Fibroblast of skin of left quadriceps (primary cell): ENCODE data around the gene LRRC53.
A peak's percentile ranks its signal among the peaks of the same experiment; 100 is the strongest.

Source experiments
- DNase-seq, 2 experiments: peaks; one replicate each; pipeline ENCODE4 v3.0.0-alpha.2; 2013; ENCODE audit warnings: low read depth in 2 of 2

LRRC53 gene

GRCh38 chr1:74502858-74503257 is 9.6 kb downstream of the LRRC53 start:
- DNase-seq, result no peak

DNA sequence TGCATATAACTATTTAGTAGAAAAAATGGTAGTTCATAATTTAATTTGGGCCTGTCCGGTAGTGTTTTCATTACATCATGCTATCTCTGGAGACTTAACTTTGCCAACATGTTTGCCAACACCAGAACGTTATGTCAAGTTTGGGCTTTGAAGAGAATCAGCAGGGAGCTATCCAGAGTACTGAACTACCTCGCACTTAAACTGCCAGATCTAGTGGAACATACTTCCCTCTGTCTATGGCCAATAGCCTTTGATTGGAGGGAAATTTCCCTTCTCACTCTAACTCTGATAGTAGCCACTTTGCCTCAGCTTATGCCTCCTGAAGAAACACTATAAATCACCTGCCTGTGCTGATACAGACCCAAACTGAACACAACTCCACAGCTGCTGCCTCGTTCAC is 10.0 kb downstream of the LRRC53 start:
- DNase-seq, result peak in 1 of 2 experiments; percentile 17

DNA sequence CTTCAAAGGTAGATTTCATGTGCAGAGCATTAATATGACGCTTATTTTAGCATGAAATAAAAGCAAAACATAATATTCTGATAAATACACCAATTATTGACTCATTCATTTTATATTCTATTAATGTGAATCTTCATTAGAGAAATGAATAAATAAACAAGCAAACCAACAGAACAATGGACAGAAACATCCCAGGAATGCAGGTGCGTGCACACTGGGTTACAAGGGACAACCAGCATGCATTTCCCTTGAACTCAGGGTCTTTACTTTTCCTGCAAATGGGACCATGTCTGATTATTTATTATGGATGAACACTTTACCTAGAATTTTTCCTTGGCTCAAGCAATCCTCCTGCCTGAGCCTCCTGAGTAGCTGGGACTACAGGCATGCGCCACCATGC is 13.5 kb downstream of the LRRC53 start:
- no peak for DNase-seq

- no peak for DNase-seq
These were observed 15.7 kb downstream of the LRRC53 start for GRCh38 chr1:74496669-74497068.

DNA sequence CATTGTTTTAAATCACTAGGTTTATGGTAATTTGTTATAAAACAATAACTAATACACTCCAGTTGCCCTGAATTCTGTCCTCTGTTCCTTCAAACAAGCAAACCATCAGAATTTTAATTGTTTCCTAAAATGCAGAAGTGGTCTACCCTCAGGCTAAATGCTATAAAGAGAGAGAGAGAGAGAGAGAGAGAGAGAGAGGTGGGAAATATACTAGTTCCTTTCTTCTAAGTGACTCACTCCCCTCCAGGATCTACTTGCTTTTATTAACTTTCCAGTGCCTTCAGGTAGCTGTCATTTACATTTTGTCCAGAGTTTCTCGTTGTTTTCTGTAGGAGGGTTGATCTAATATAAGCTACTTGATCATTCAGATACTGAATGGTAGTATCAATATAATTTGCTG is 26.4 kb downstream of the LRRC53 start:
- no peak for DNase-seq

GRCh38 chr1:74485622-74486021 is 26.8 kb downstream of the LRRC53 start:
- DNase-seq, result no peak

GRCh38 chr1:74481607-74482006 is 30.8 kb downstream of the LRRC53 start:
- DNase-seq, result no peak

GRCh38 chr1:74480068-74480467 is 32.3 kb downstream of the LRRC53 start:
- no peak for DNase-seq

DNA sequence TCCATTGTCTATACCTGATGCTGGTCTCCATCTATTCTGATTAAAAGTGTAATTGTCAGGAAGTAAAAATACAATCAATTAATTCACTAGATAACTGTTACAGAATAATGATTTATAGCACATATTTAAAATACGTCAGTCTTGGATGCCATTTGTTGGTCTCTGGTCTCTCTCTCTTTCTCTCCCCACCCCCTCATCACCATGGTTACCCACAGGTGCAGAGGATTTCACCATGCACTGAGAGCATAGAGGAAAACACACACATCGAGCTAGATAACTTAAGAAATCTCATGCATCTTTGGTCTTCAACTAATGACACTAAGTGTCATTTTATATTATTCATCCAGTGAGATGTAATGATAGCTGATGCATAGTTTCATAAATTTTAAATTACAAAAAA is 33.4 kb downstream of the LRRC53 start:
- no peak for DNase-seq

GRCh38 chr1:74474585-74474984 is 37.8 kb downstream of the LRRC53 start:
- DNase-seq, result no peak

DNA sequence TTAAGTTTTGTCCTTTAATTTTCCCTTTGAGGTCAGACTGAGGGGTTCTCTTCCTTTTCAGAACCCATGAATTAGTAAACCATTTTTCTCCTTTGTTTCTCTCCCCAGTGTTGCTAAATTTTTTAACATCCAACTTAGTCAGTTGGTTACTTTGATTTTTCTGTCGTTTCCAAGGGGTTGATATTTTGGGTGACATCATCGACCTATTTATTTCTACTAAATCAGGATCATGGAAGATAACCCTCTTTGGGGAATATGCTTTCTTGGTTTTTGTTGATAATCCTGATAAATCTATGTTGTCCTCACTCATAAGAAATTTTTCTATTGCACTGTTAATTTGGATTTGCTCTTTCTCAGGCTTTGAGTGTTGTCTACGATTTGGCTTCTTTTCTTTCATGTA is 40.9 kb downstream of the LRRC53 start:
- DNase-seq, result no peak

GRCh38 chr1:74470936-74471335 is 41.5 kb downstream of the LRRC53 start:
- DNase-seq, result no peak

DNA sequence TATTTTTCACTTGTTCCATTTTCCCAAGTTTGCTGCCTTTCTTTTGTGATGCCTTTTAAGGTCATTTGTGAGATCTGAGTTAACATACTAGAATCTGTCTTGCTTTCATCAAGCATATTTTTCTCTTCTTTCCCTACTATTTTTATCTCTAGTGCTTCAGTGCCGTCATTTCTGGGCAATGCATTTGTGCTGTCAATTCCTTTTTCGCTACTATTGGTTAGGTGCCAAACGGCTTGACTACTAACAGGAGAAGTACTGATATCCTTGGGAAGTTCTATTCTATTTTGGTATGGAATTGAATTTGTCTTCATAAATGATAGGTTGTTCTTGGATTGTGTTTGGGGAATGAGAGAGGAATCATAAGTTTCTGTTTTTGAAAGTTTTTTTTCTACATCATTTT is 42.2 kb downstream of the LRRC53 start:
- DNase-seq, result no peak

DNA sequence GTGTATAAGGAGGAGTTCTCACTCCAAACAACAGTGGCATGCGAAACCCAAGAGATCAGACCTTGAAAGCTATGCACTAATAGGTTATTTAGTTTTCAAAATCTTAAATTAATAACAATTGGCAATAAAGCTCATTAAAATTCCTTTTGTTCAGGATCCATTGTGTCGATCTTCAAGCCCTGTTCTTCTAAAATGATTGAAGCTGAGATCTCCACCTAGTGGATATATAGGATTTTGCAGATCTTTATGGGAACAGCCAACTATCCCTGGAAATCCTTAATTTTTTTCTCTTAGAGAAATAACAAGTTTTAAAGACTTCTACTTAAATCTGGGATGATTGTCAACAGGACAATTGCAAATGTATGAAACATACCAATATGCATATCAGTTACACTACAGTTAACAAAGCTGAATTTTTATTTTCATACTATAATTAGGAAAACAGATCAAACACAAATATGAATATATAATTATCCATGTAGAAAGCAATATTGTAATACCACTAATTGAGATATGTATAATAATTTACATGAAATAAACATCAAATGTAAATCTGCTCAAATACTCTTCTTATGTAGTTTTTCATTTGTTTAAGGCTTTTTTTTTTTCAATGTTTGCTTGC is 43.3 kb downstream of the LRRC53 start:
- DNase-seq, result peak; percentile 18 to 20

DNA sequence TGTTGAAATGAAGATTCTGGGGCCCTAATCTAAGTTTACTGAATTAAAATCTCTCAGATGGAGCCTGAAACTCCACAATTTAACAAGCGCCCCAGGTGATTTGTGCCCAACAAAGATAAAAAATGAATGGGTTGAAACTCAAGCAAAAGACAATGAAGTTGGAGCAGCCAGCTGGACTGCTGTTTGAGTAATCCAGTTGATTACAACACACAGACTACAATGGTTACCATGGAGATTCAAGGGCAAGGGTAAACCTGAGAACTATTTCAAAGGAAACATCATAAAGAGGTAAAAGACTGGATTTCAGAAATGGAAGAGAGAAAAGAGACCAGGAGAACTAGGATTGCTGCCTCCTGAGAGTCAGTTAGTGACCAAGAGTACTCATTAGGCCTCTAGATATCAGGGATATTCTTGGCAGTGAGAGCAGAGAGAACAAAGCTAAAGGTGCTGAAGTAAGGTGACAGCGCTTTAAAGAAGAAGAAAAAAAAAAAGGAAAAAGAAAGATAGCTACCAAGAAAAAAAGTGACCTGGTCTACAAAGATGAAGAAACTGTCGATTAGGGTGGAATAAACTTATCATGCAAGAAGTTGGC is 44.5 kb downstream of the LRRC53 start:
- no peak for DNase-seq

GRCh38 chr1:74465193-74465681 is 47.2 kb downstream of the LRRC53 start:
- DNase-seq, result no peak

GRCh38 chr1:74464037-74464436 is 48.4 kb downstream of the LRRC53 start:
- DNase-seq, result no peak

- peak; percentile 25 to 41 for DNase-seq
These were observed 49.0 kb downstream of the LRRC53 start for GRCh38 chr1:74463333-74463988.

- no peak for DNase-seq
These were observed 55.2 kb downstream of the LRRC53 start for GRCh38 chr1:74457253-74457652.

- DNase-seq, result no peak
These were observed 57.0 kb downstream of the LRRC53 start for GRCh38 chr1:74455390-74455789.

- no peak for DNase-seq
These were observed 59.1 kb downstream of the LRRC53 start for GRCh38 chr1:74453277-74453676.

GRCh38 chr1:74452035-74452434 is 60.4 kb downstream of the LRRC53 start:
- no peak for DNase-seq

DNA sequence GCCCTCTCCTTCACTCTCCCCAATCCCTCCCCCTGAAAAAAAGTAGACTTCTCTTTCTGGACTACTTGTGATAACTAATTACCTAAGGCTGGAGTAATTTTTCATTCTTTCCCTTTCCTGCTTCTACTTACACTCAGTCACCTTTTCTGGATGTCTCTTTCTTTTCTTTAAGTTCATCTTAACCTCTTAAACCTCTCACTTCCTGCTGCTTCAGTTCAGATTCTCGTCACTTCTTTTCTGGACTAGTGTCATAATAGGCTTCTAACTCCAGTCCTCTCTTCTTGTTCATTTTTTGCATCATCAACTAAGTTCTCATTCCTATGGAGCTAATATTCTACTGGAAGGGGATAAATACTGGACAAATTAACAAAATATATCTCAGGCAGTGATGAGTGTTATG is 75.4 kb downstream of the LRRC53 start:
- DNase-seq, result no peak
